Measurements from ENCODE around the gene IQUB. TPM values are rescaled to one million over a fixed set of nuclear protein-coding genes. Genes with fewer than 3 reads are reported as not detected.

The IQUB gene
- total and polyA plus RNA-seq, 2 donors (not counting 1 experiment from before 2014, with no cell fraction given), result 0.01 to 0.12 TPM

DNA sequence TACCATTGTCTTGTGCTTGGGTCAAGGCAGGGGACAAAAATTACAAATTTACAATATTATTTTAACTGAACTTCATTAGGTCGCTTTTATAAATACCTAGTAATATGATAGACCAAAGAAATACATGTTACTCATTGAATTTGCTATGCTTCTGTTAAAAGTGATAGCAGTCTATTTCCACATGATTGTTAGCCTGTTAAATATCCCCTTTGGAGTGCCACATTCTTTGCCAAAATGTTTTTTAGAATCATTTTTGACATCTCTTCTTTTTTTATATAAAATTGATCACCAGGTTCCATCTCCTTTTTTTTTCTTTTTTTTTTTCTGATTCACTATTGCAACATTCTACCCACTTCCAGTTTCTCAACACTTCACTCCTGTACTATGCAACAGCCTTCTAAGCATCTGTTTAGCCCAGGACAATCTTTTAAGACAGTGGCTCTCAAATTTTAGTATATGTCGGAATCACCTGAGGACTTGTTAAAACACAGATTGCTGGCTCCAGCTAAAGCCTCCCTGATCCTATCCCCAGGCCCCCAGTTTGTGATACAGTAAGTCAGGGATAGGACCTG is 39.6 kb upstream of the IQUB start:
- H3K4me1 Mint-ChIP-seq, result peaks cover 5% of the 10 kb centered on the region
- H3K27ac Mint-ChIP-seq, result no peak overlapping the region
- ATAC-seq (ENCODE audit: low read depth) (no peak), DNase-seq (no peak)
- Histone ChIP-seq H3K4me2 (replicated peaks; ENCODE audit: low read depth, low read length, poor library complexity, severe bottlenecking) (no peak overlapping the region), H3K9ac (ENCODE audit: low read length) (no peak overlapping the region), H3K79me2 (ENCODE audit: control insufficient read depth, insufficient read depth, low read length) (no peaks in the 10 kb centered on the region), H3K4me3 (ENCODE audit: control extremely low read depth in 1 of 5, extremely low read depth in 1 of 5, insufficient read depth in 1 of 5, low read depth in 2 of 5, low read length in 4 of 5) (no peak overlapping the region), H3K9me3 (ENCODE audit: control extremely low read depth in 1 of 3, control insufficient read depth in 2 of 3, insufficient read depth in 1 of 3, low read length in 2 of 3) (no peaks in the 10 kb centered on the region), H3K4me1 (ENCODE audit: control insufficient read depth in 2 of 2, insufficient read depth in 2 of 2, low read length in 2 of 2) (peaks cover 0 to 3% of the 10 kb centered on the region in 2 donors), H4K20me1 (ENCODE audit: control insufficient read depth, insufficient read depth, low read length, poor library complexity, severe bottlenecking) (no peaks in the 10 kb centered on the region), H3K27me3 (replicated peaks in 1 of 4; ENCODE audit: control extremely low read depth in 1 of 4, control insufficient read depth in 3 of 4, insufficient read depth in 4 of 4, low read length in 3 of 4) (peaks cover 0 to 2% (median 0%) of the 10 kb centered on the region in 4 experiments), H3K27ac (ENCODE audit: low read length in 2 of 2) (no peak overlapping the region), H3K36me3 (replicated peaks in 1 of 2; ENCODE audit: control extremely low read depth in 1 of 2, control insufficient read depth in 1 of 2, extremely low read depth in 1 of 2, insufficient read depth in 2 of 2, low read length in 1 of 2) (no peaks in the 10 kb centered on the region), H2AFZ (ENCODE audit: insufficient read depth, low read depth, low read length, poor library complexity, severe bottlenecking) (no peak overlapping the region)
- H3K4me3 Mint-ChIP-seq, result no peak overlapping the region
- no CpG with 5 or more reads among the region's 2 CpGs for WGBS (ENCODE audit: insufficient coverage)
- no peaks in the 10 kb centered on the region for H3K9me3 Mint-ChIP-seq (ENCODE audit: insufficient read depth)
- ChIA-PET CTCF (no interaction called here), POLR2A (no interaction called here)
- H3K27me3 Mint-ChIP-seq, result peaks cover 12% of the 10 kb centered on the region
- TF ChIP-seq EZH2 (IDR thresholded peaks at IDR 0.05; ENCODE audit: borderline replicate concordance, insufficient read depth, low read depth, low read length, poor library complexity, severe bottlenecking), result no peak
- TF ChIP-seq, protein P1, sequence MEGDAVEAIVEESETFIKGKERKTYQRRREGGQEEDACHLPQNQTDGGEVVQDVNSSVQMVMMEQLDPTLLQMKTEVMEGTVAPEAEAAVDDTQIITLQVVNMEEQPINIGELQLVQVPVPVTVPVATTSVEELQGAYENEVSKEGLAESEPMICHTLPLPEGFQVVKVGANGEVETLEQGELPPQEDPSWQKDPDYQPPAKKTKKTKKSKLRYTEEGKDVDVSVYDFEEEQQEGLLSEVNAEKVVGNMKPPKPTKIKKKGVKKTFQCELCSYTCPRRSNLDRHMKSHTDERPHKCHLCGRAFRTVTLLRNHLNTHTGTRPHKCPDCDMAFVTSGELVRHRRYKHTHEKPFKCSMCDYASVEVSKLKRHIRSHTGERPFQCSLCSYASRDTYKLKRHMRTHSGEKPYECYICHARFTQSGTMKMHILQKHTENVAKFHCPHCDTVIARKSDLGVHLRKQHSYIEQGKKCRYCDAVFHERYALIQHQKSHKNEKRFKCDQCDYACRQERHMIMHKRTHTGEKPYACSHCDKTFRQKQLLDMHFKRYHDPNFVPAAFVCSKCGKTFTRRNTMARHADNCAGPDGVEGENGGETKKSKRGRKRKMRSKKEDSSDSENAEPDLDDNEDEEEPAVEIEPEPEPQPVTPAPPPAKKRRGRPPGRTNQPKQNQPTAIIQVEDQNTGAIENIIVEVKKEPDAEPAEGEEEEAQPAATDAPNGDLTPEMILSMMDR (IDR thresholded peaks at IDR 0.05), result no peak
- intact Hi-C loops (cut with micrococcal nuclease), result no loop called here

DNA sequence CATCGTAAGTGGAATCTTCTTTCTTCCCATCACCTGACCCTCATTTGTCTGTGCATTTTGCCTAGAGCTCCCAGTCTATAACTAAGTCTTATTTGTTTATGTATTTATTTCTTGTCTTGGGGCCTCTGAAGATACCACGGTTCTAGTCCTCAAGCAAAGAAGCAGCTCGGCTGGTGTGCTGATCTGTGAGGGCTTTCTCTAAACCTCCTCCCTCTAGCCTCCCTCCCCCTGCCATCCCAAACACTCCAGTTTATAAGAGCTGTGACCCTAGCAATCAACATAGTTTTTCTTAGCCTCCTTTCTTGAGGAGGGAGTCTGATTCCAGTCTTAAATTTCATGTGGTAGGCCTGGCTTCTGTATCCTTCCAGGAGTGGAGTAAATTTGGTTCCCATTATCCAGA is 38.9 kb upstream of the IQUB start:
- H3K4me1 Mint-ChIP-seq, result peaks cover 5% of the 10 kb centered on the region
- no peaks in the 10 kb centered on the region for H3K36me3 ChIP-seq (replicated peaks in 1 of 2; ENCODE audit: control extremely low read depth in 1 of 2, control insufficient read depth in 1 of 2, extremely low read depth in 1 of 2, insufficient read depth in 2 of 2, low read length in 1 of 2)
- no peak overlapping the region for H3K4me2 ChIP-seq (replicated peaks; ENCODE audit: low read depth, low read length, poor library complexity, severe bottlenecking)
- no peak overlapping the region for H3K9ac ChIP-seq (ENCODE audit: low read length)
- H3K27me3 Mint-ChIP-seq, result peaks cover 7% of the 10 kb centered on the region
- peaks cover 0 to 3% of the 10 kb centered on the region in 2 donors for H3K4me1 ChIP-seq (ENCODE audit: control insufficient read depth in 2 of 2, insufficient read depth in 2 of 2, low read length in 2 of 2)
- H3K79me2 ChIP-seq (ENCODE audit: control insufficient read depth, insufficient read depth, low read length), result no peaks in the 10 kb centered on the region
- intact Hi-C loops (cut with micrococcal nuclease), result no loop called here
- H2AFZ ChIP-seq (ENCODE audit: insufficient read depth, low read depth, low read length, poor library complexity, severe bottlenecking), result no peak overlapping the region
- H3K27ac ChIP-seq (ENCODE audit: low read length in 2 of 2), result no peak overlapping the region
- ChIA-PET POLR2A (no interaction called here), CTCF (no interaction called here)
- ATAC-seq (ENCODE audit: low read depth), result no peak
- no peaks in the 10 kb centered on the region for H3K9me3 Mint-ChIP-seq (ENCODE audit: insufficient read depth)
- no peak for TF ChIP-seq EZH2 (IDR thresholded peaks at IDR 0.05; ENCODE audit: borderline replicate concordance, insufficient read depth, low read depth, low read length, poor library complexity, severe bottlenecking)
- TF ChIP-seq, protein P1 (IDR thresholded peaks at IDR 0.05), result no peak
- WGBS (ENCODE audit: insufficient coverage), result no CpG with 5 or more reads among the region's 3 CpGs
- no peaks in the 10 kb centered on the region for H3K9me3 ChIP-seq (ENCODE audit: control extremely low read depth in 1 of 3, control insufficient read depth in 2 of 3, insufficient read depth in 1 of 3, low read length in 2 of 3)
- peaks cover 0 to 2% (median 0%) of the 10 kb centered on the region in 4 experiments for H3K27me3 ChIP-seq (replicated peaks in 1 of 4; ENCODE audit: control extremely low read depth in 1 of 4, control insufficient read depth in 3 of 4, insufficient read depth in 4 of 4, low read length in 3 of 4)
- H4K20me1 ChIP-seq (ENCODE audit: control insufficient read depth, insufficient read depth, low read length, poor library complexity, severe bottlenecking), result no peaks in the 10 kb centered on the region
- no peak overlapping the region for H3K4me3 Mint-ChIP-seq
- no peak for DNase-seq
- H3K27ac Mint-ChIP-seq, result no peak overlapping the region
- H3K4me3 ChIP-seq (ENCODE audit: control extremely low read depth in 1 of 5, extremely low read depth in 1 of 5, insufficient read depth in 1 of 5, low read depth in 2 of 5, low read length in 4 of 5), result no peak overlapping the region

All from B cell (primary cell).